Activated naive CD4-positive, alpha-beta T cell treated with anti-CD3 and anti-CD28 coated beads for 36 hours (primary cell): ENCODE measurements around the gene TAX1BP1. TPM values are rescaled to one million over a fixed set of nuclear protein-coding genes. Genes with fewer than 3 reads are reported as not detected.

ENCODE experiments used
- CTCF ChIA-PET: fragments of 350-600 bp; sonication (Branson Sonifier 250); formaldehyde crosslinking; loops from one replicate; lab custom pipeline; 2021; ENCODE audit warnings: antibody characterized with exemption; lab: Charles Lee
- DNase-seq: peaks from one replicate; pipeline ENCODE4 v3.0.0-alpha.2; 2020
- H3K27ac Mint-ChIP-seq: one replicate; pipeline ENCODE4 v1.8.0; 2021; ENCODE audit warnings: mild to moderate bottlenecking, mixed read lengths
- H3K27me3 Mint-ChIP-seq: one replicate; pipeline ENCODE4 v1.8.0; 2021; ENCODE audit warnings: low read depth, mixed read lengths
- H3K36me3 Mint-ChIP-seq: one replicate; pipeline ENCODE4 v1.8.0; 2021; ENCODE audit warnings: low read depth, mixed read lengths
- H3K4me1 Mint-ChIP-seq: one replicate; pipeline ENCODE4 v1.8.0; 2021; ENCODE audit warnings: low read depth, mixed read lengths
- H3K4me3 Mint-ChIP-seq: one replicate; pipeline ENCODE4 v1.8.0; 2021; ENCODE audit warnings: mild to moderate bottlenecking, moderate library complexity, mixed read lengths
- H3K9me3 Mint-ChIP-seq: one replicate; pipeline ENCODE4 v1.8.0; 2021; ENCODE audit warnings: mixed read lengths
- intact Hi-C: fragments of 100-400 bp; cut with micrococcal nuclease; formaldehyde crosslinking; loops from one replicate; pipeline ENCODE4 v1.15.1; 2023
- total RNA-seq, 2 experiments: library from RNA; stranded (reverse); gene quantifications; one replicate each; pipeline ENCODE4 v1.2.3, GENCODE V29; 2021

Gene TAX1BP1
- total RNA-seq, 2 experiments from 2014 or later, result 84.1 to 87.9 TPM

- intact Hi-C loops, result no loop called here
- Mint-ChIP-seq H3K36me3 (peaks cover 17% of the 10 kb centered on the region), H3K9me3 (no peaks in the 10 kb centered on the region), H3K4me1 (peaks cover 2% of the 10 kb centered on the region), H3K27ac (no peak overlapping the region), H3K4me3 (no peak overlapping the region), H3K27me3 (no peaks in the 10 kb centered on the region)
- CTCF ChIA-PET, result no interaction called here
- DNase-seq, result no peak
Measured at GRCh38 chr7:27793780-27794179, 53.8 kb downstream of the TAX1BP1 start.

DNA sequence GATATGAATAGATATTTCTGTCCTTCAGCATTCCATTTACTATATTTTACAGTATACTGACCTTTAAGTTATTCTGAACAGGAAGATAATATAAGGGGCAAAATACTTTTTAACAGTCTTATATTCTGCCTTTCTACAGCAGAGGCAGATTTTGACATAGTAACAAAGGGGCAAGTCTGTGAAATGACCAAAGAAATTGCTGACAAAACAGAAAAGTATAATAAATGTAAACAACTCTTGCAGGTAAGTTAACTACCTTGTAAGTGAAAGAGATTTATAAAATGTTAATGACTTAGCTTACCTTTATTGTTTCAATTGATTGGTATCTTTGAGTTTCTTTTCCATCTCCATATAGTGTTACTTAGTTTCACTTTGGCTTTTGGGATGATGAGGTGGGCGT lies 56.0 kb downstream of the TAX1BP1 start:
- Mint-ChIP-seq H3K27me3 (no peaks in the 10 kb centered on the region), H3K36me3 (peaks cover 21% of the 10 kb centered on the region), H3K27ac (no peak overlapping the region), H3K9me3 (no peaks in the 10 kb centered on the region), H3K4me3 (no peak overlapping the region), H3K4me1 (no peaks in the 10 kb centered on the region)
- intact Hi-C loops, result no loop called here
- CTCF ChIA-PET, result interaction anchor here (0.6 kb wide), 2 partner anchors 224 to 227 kb away, joined by 3 read pairs; no protein-coding TSS in a partner anchor
- no peak for DNase-seq

GRCh38 chr7:27799212-27799611 lies 59.2 kb downstream of the TAX1BP1 start:
- Mint-ChIP-seq H3K27ac (no peak overlapping the region), H3K9me3 (no peaks in the 10 kb centered on the region), H3K27me3 (no peaks in the 10 kb centered on the region), H3K4me3 (no peak overlapping the region), H3K36me3 (peaks cover 22% of the 10 kb centered on the region), H3K4me1 (no peaks in the 10 kb centered on the region)
- DNase-seq, result no peak
- CTCF ChIA-PET, result interaction anchor here (0.6 kb wide), 1 partner anchor 46 kb away, joined by 3 read pairs; no protein-coding TSS in a partner anchor
- intact Hi-C loops, result no loop called here

DNA sequence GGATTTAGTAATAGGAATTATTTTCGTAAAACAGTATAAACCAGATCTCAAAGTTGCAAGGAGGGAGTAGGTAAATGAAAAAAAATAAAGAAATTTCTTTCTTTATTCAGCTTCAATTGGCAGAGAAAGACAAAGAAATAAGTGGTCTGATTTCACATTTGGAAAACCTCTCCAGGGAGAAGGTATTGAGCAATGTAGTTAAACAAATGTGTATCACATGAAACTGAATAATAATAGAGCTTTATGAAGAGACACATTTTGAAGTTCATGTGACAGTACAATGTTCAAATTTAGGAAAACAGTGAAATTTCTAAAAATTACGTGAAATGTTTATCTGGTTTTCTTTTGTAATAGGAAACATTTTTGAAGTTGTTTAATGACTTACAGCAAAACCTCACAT lies 63.0 kb downstream of the TAX1BP1 start:
- intact Hi-C loops, result no loop called here
- H3K4me1 Mint-ChIP-seq, result peaks cover 2% of the 10 kb centered on the region
- no peaks in the 10 kb centered on the region for H3K9me3 Mint-ChIP-seq
- CTCF ChIA-PET, result interaction anchor here (1.8 kb wide), 1 partner anchor 28 kb away, joined by 4 read pairs; no protein-coding TSS in a partner anchor
- peaks cover 24% of the 10 kb centered on the region for H3K36me3 Mint-ChIP-seq
- no peak for DNase-seq
- no peak overlapping the region for H3K27ac Mint-ChIP-seq
- no peak overlapping the region for H3K4me3 Mint-ChIP-seq
- no peaks in the 10 kb centered on the region for H3K27me3 Mint-ChIP-seq

- DNase-seq, result no peak
- Mint-ChIP-seq H3K9me3 (no peaks in the 10 kb centered on the region), H3K4me1 (peaks cover 7% of the 10 kb centered on the region), H3K27ac (no peak overlapping the region), H3K27me3 (no peaks in the 10 kb centered on the region), H3K36me3 (peaks cover 26% of the 10 kb centered on the region), H3K4me3 (no peak overlapping the region)
- intact Hi-C loops, result no loop called here
- CTCF ChIA-PET, result no interaction called here
Measured at GRCh38 chr7:27804139-27804538, 64.2 kb downstream of the TAX1BP1 start.

GRCh38 chr7:27808626-27809025 lies 68.7 kb downstream of the TAX1BP1 start:
- no peak for DNase-seq
- peaks cover 15% of the 10 kb centered on the region for H3K36me3 Mint-ChIP-seq
- no peaks in the 10 kb centered on the region for H3K27me3 Mint-ChIP-seq
- H3K4me1 Mint-ChIP-seq, result peaks cover 7% of the 10 kb centered on the region
- intact Hi-C loops, result no loop called here
- H3K27ac Mint-ChIP-seq, result no peak overlapping the region
- H3K4me3 Mint-ChIP-seq, result no peak overlapping the region
- CTCF ChIA-PET, result no interaction called here
- H3K9me3 Mint-ChIP-seq, result no peaks in the 10 kb centered on the region

DNA sequence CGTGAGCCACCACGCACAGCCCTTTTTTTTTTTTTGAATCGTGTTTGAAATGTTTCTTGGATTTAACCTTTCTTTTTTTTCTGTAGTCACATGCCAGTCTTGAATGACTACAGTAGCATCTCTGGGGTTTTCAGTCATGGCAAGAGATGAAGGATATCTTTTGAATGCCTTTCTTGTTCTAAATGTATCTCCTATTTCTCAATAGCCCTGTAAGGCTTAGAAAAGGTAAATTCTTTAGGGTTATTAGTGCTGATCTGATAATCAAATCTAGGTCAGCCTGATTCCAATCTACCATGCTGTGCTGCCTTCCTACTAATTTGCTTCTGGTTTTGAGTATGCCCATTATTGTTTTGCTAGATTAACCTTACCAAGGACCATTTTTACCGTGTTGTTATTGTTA lies 70.2 kb downstream of the TAX1BP1 start:
- no peak for DNase-seq
- intact Hi-C loops, result no loop called here
- Mint-ChIP-seq H3K4me1 (peaks cover 7% of the 10 kb centered on the region), H3K9me3 (no peaks in the 10 kb centered on the region), H3K36me3 (peaks cover 15% of the 10 kb centered on the region), H3K27me3 (no peaks in the 10 kb centered on the region), H3K27ac (no peak overlapping the region), H3K4me3 (no peak overlapping the region)
- CTCF ChIA-PET, result no interaction called here

GRCh38 chr7:27812706-27813105 lies 72.7 kb downstream of the TAX1BP1 start:
- Mint-ChIP-seq H3K9me3 (no peaks in the 10 kb centered on the region), H3K36me3 (peaks cover 14% of the 10 kb centered on the region), H3K27me3 (no peaks in the 10 kb centered on the region), H3K27ac (no peak overlapping the region), H3K4me1 (peaks cover 7% of the 10 kb centered on the region), H3K4me3 (no peak overlapping the region)
- CTCF ChIA-PET, result no interaction called here
- intact Hi-C loops, result no loop called here
- no peak for DNase-seq

DNA sequence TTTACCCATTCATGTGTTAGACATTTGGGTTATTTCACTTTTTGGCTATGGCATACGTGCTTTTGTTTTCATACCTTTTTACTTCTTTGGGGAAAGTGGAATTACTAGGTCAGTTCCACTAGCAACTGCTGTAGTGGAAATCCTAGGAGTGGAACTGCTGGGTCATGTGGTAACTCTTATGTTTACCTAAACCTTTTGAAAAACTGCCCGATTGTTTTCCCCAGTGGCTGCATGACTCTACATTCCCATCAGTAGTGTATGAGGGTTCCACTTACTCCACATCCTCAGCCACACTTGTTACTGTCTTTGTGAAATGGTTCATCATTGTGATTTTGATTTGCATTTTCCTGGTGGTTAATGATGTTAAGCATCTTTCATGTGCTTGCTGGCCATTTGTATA lies 82.3 kb downstream of the TAX1BP1 start:
- H3K9me3 Mint-ChIP-seq, result no peaks in the 10 kb centered on the region
- H3K4me3 Mint-ChIP-seq, result no peak overlapping the region
- no peaks in the 10 kb centered on the region for H3K27me3 Mint-ChIP-seq
- intact Hi-C loops, result no loop called here
- no peak overlapping the region for H3K27ac Mint-ChIP-seq
- CTCF ChIA-PET, result no interaction called here
- no peak for DNase-seq
- no peaks in the 10 kb centered on the region for H3K4me1 Mint-ChIP-seq
- H3K36me3 Mint-ChIP-seq, result peaks cover 10% of the 10 kb centered on the region

- no peak overlapping the region for H3K4me3 Mint-ChIP-seq
- H3K4me1 Mint-ChIP-seq, result no peaks in the 10 kb centered on the region
- H3K9me3 Mint-ChIP-seq, result no peaks in the 10 kb centered on the region
- intact Hi-C loops, result no loop called here
- peaks cover 13% of the 10 kb centered on the region for H3K36me3 Mint-ChIP-seq
- CTCF ChIA-PET, result no interaction called here
- H3K27ac Mint-ChIP-seq, result no peak overlapping the region
- no peaks in the 10 kb centered on the region for H3K27me3 Mint-ChIP-seq
- DNase-seq, result no peak
Measured at GRCh38 chr7:27825891-27826290, 85.9 kb downstream of the TAX1BP1 start.

GRCh38 chr7:27826357-27826756 lies 86.4 kb downstream of the TAX1BP1 start:
- H3K4me1 Mint-ChIP-seq, result no peaks in the 10 kb centered on the region
- CTCF ChIA-PET, result no interaction called here
- DNase-seq, result no peak
- H3K27ac Mint-ChIP-seq, result no peak overlapping the region
- peaks cover 15% of the 10 kb centered on the region for H3K36me3 Mint-ChIP-seq
- H3K27me3 Mint-ChIP-seq, result no peaks in the 10 kb centered on the region
- H3K9me3 Mint-ChIP-seq, result no peaks in the 10 kb centered on the region
- intact Hi-C loops, result no loop called here
- H3K4me3 Mint-ChIP-seq, result no peak overlapping the region

GRCh38 chr7:27834179-27834921 lies 94.4 kb downstream of the TAX1BP1 start:
- H3K9me3 Mint-ChIP-seq, result no peaks in the 10 kb centered on the region
- no peak overlapping the region for H3K4me3 Mint-ChIP-seq
- no peaks in the 10 kb centered on the region for H3K27me3 Mint-ChIP-seq
- no peak overlapping the region for H3K27ac Mint-ChIP-seq
- intact Hi-C loops, result no loop called here
- DNase-seq, result no peak
- no peaks in the 10 kb centered on the region for H3K4me1 Mint-ChIP-seq
- peaks cover 10% of the 10 kb centered on the region for H3K36me3 Mint-ChIP-seq
- CTCF ChIA-PET, result no interaction called here

GRCh38 chr7:27835376-27835775 lies 95.4 kb downstream of the TAX1BP1 start:
- CTCF ChIA-PET, result no interaction called here
- Mint-ChIP-seq H3K36me3 (peaks cover 13% of the 10 kb centered on the region), H3K27me3 (no peaks in the 10 kb centered on the region), H3K4me3 (no peak overlapping the region), H3K27ac (no peak overlapping the region), H3K4me1 (peaks cover 6% of the 10 kb centered on the region), H3K9me3 (no peaks in the 10 kb centered on the region)
- intact Hi-C loops, result no loop called here
- DNase-seq, result no peak
